Measurements from ENCODE around the gene ABCC3.
A peak's percentile ranks its signal among the peaks of the same experiment; 100 is the strongest.

ABCC3 gene

DNA sequence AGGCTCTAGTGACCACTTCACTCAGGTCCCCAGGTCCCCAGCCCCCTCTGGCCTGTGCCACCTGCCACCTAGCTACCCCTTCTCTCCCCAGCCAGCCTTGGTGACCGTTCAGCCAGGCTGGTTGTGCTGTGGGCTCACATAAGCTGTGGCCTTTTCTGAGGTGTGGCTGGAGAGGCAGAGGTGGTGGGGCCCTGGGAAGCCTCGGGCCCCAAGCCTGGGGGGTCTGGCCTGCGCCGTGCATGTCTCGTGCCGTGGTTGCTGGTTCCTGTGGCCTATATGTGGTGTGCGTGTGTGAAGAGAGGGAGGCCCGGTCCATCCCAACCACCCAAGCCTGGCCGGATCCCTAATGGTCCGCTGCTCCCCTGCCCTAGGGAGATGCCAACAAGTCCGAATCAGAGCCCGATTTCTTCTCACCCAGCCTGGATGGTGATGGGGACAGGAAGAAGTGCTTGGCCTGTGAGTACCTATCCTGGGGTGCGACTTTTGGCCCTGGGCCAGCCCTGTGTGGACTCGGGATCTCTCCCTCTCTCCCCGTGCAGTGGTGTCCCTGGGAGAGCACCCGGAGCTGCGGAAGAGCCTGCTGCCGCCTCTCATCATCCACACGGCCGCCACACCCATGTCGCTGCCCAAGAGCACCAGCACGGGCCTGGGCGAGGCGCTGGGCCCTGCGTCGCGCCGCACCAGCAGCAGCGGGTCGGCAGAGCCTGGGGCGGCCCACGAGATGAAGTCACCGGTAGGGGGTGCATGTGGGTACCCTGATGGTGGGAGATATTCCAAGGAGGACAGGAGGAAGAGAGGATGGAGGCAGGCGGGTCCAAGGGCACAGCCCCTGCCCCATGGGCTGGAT, 38.3 kb upstream of the ABCC3 start:
- no peak for ATAC-seq (replicated peaks)
- H3K27me3 Mint-ChIP-seq = peaks cover 11 to 73% of the 10 kb centered on the region in 2 donors

GRCh38 chr17:50598487-50598886, 36.2 kb upstream of the ABCC3 start:
- peak overlapping the region in 1 of 2 donors; percentile 53 for H3K27ac Mint-ChIP-seq
- DNase-seq (no peak), ATAC-seq (replicated peaks) (no peak)
- H3K4me1 Mint-ChIP-seq (ENCODE audit: low read depth in 2 of 2) = no peaks in the 10 kb centered on the region
- H3K27me3 Mint-ChIP-seq = peaks cover 25 to 74% of the 10 kb centered on the region in 2 donors
- H3K4me3 Mint-ChIP-seq = no peak overlapping the region
- no peaks in the 10 kb centered on the region for H3K36me3 Mint-ChIP-seq (ENCODE audit: insufficient read depth)
- H3K9me3 Mint-ChIP-seq = no peaks in the 10 kb centered on the region

More for the DNA sequence above, 38.3 kb upstream of the ABCC3 start:
- no peak for DNase-seq
- no peaks in the 10 kb centered on the region for H3K36me3 Mint-ChIP-seq (ENCODE audit: insufficient read depth)
- H3K9me3 Mint-ChIP-seq = no peaks in the 10 kb centered on the region
- H3K4me1 Mint-ChIP-seq (ENCODE audit: low read depth in 2 of 2) = no peaks in the 10 kb centered on the region
- no peak overlapping the region for H3K27ac Mint-ChIP-seq
- no peak overlapping the region for H3K4me3 Mint-ChIP-seq

GRCh38 chr17:50599606-50600005, 35.1 kb upstream of the ABCC3 start:
- Mint-ChIP-seq H3K36me3 (ENCODE audit: insufficient read depth) (no peaks in the 10 kb centered on the region), H3K9me3 (no peaks in the 10 kb centered on the region), H3K4me1 (ENCODE audit: low read depth in 2 of 2) (no peaks in the 10 kb centered on the region), H3K4me3 (no peak overlapping the region), H3K27ac (no peak overlapping the region), H3K27me3 (peaks cover 25 to 78% of the 10 kb centered on the region in 2 donors)
- no peak for ATAC-seq (replicated peaks)
- DNase-seq = no peak

GRCh38 chr17:50601823-50602375, 32.8 kb upstream of the ABCC3 start:
- no peak overlapping the region for H3K27ac Mint-ChIP-seq
- peaks cover 35 to 82% of the 10 kb centered on the region in 2 donors for H3K27me3 Mint-ChIP-seq
- no peaks in the 10 kb centered on the region for H3K4me1 Mint-ChIP-seq (ENCODE audit: low read depth in 2 of 2)
- DNase-seq (no peak), ATAC-seq (replicated peaks) (no peak)
- H3K4me3 Mint-ChIP-seq = no peak overlapping the region
- no peaks in the 10 kb centered on the region for H3K9me3 Mint-ChIP-seq
- peaks cover 2% of the 10 kb centered on the region for H3K36me3 Mint-ChIP-seq (ENCODE audit: insufficient read depth)

- no peak overlapping the region for H3K27ac Mint-ChIP-seq
- H3K36me3 Mint-ChIP-seq (ENCODE audit: insufficient read depth) = peaks cover 2% of the 10 kb centered on the region
- ATAC-seq (replicated peaks) (no peak), DNase-seq (no peak)
- no peaks in the 10 kb centered on the region for H3K4me1 Mint-ChIP-seq (ENCODE audit: low read depth in 2 of 2)
- no peak overlapping the region for H3K4me3 Mint-ChIP-seq
- H3K27me3 Mint-ChIP-seq = peaks cover 35 to 91% of the 10 kb centered on the region in 2 donors
- no peaks in the 10 kb centered on the region for H3K9me3 Mint-ChIP-seq
These were observed 31.8 kb upstream of the ABCC3 start for GRCh38 chr17:50602836-50603235.

DNA sequence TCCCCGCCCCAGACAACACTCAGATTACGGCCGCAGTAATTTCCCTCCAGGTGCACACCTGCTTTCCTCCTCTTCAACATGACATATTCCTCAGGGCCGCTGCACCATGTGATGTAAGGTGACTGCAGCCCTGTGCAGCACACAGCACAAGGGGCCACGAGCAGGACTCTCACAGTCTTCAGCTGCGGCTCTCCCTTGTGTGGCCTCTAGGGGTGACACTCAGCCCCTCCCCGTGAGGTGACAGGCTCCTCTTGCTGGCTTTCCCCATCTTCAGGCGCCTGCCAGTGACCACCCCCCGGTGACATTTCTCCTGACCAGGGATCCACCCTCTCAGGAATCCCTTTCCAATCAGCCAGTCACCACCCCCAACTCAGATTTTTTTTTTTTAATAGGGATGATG, 31.3 kb upstream of the ABCC3 start:
- ATAC-seq (replicated peaks) = no peak
- no peak overlapping the region for H3K27ac Mint-ChIP-seq
- H3K4me3 Mint-ChIP-seq = no peak overlapping the region
- peaks cover 2% of the 10 kb centered on the region for H3K36me3 Mint-ChIP-seq (ENCODE audit: insufficient read depth)
- H3K27me3 Mint-ChIP-seq = peaks cover 35 to 96% of the 10 kb centered on the region in 2 donors
- no peak for DNase-seq
- H3K4me1 Mint-ChIP-seq (ENCODE audit: low read depth in 2 of 2) = no peaks in the 10 kb centered on the region
- no peaks in the 10 kb centered on the region for H3K9me3 Mint-ChIP-seq

GRCh38 chr17:50604513-50604912, 30.2 kb upstream of the ABCC3 start:
- peaks cover 44 to 100% of the 10 kb centered on the region in 2 donors for H3K27me3 Mint-ChIP-seq

DNA sequence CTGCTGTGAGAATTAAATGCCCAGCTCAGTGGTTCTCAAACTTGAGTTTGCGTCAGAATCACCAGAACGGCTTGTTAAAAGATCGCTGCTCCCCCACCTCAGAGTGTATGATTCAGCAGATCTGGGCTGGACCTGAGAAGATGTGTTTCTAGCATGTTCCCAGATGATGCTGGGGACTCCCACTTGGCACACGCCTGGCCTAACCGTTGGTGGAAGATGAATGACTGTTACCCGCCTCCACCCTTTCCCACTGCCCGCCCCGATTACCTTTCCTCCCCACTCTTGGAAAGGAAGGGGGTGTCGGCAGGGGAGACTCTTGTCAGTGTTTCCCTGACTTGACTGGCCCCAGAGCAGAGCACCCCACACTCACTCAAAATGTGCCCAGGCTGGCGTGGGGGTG, 29.3 kb upstream of the ABCC3 start:
- H3K27ac Mint-ChIP-seq = no peak overlapping the region
- peaks cover 51 to 100% of the 10 kb centered on the region in 2 donors for H3K27me3 Mint-ChIP-seq
- H3K4me1 Mint-ChIP-seq (ENCODE audit: low read depth in 2 of 2) = no peaks in the 10 kb centered on the region

More at GRCh38 chr17:50604513-50604912, 30.2 kb upstream of the ABCC3 start:
- Mint-ChIP-seq H3K9me3 (no peaks in the 10 kb centered on the region), H3K4me1 (ENCODE audit: low read depth in 2 of 2) (no peaks in the 10 kb centered on the region), H3K27ac (no peak overlapping the region), H3K36me3 (ENCODE audit: insufficient read depth) (peaks cover 2% of the 10 kb centered on the region), H3K4me3 (no peak overlapping the region)
- ATAC-seq (replicated peaks) (no peak), DNase-seq (no peak)

GRCh38 chr17:50607522-50608175, 27.0 kb upstream of the ABCC3 start:
- Mint-ChIP-seq H3K4me3 (no peak overlapping the region), H3K36me3 (ENCODE audit: insufficient read depth) (peaks cover 2% of the 10 kb centered on the region), H3K9me3 (no peaks in the 10 kb centered on the region), H3K4me1 (ENCODE audit: low read depth in 2 of 2) (peaks cover 0 to 2% of the 10 kb centered on the region in 2 donors), H3K27me3 (peaks cover 41 to 95% of the 10 kb centered on the region in 2 donors), H3K27ac (no peak overlapping the region)
- DNase-seq (no peak), ATAC-seq (replicated peaks) (no peak)

More for the DNA sequence above, 29.3 kb upstream of the ABCC3 start:
- peaks cover 2% of the 10 kb centered on the region for H3K36me3 Mint-ChIP-seq (ENCODE audit: insufficient read depth)
- H3K4me3 Mint-ChIP-seq = no peak overlapping the region
- ATAC-seq (replicated peaks) (no peak), DNase-seq (no peak)
- H3K9me3 Mint-ChIP-seq = no peaks in the 10 kb centered on the region

GRCh38 chr17:50608700-50609379, 25.8 kb upstream of the ABCC3 start:
- ATAC-seq (replicated peaks) = no peak
- no peaks in the 10 kb centered on the region for H3K9me3 Mint-ChIP-seq
- DNase-seq = no peak
- no peak overlapping the region for H3K4me3 Mint-ChIP-seq
- peaks cover 0 to 3% of the 10 kb centered on the region in 2 donors for H3K4me1 Mint-ChIP-seq (ENCODE audit: low read depth in 2 of 2)
- peaks cover 2% of the 10 kb centered on the region for H3K36me3 Mint-ChIP-seq (ENCODE audit: insufficient read depth)
- H3K27ac Mint-ChIP-seq = no peak overlapping the region
- H3K27me3 Mint-ChIP-seq = peaks cover 29 to 88% of the 10 kb centered on the region in 2 donors

GRCh38 chr17:50609380-50610074, 25.2 kb upstream of the ABCC3 start:
- Mint-ChIP-seq H3K4me3 (no peak overlapping the region), H3K9me3 (no peaks in the 10 kb centered on the region), H3K4me1 (ENCODE audit: low read depth in 2 of 2) (peaks cover 7 to 9% of the 10 kb centered on the region in 2 donors), H3K36me3 (ENCODE audit: insufficient read depth) (peaks cover 2% of the 10 kb centered on the region), H3K27me3 (peaks cover 27 to 88% of the 10 kb centered on the region in 2 donors), H3K27ac (no peak overlapping the region)
- DNase-seq = no peak
- ATAC-seq (replicated peaks) = no peak

DNA sequence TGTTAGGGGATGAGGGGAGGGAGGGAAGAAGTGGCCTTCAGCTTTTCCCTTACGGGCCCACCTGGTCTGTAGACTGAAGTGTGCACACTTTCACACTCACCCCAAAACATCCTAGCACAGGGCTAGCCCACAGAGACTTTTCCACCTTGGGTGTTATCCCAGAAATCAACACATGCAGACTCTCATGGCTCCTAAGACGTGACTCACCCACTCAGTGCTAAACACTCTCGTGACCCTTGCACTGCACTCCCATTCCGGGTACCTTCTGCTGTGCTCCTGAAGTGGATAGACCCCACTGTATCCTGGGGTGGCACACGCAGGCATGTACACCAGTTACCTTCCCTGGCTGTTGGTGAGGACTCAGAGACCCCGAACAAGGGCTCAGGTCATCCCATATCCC, 23.0 kb upstream of the ABCC3 start:
- no peaks in the 10 kb centered on the region for H3K36me3 Mint-ChIP-seq (ENCODE audit: insufficient read depth)
- peaks cover 7 to 9% of the 10 kb centered on the region in 2 donors for H3K4me1 Mint-ChIP-seq (ENCODE audit: low read depth in 2 of 2)
- no peak for ATAC-seq (replicated peaks)
- no peak overlapping the region for H3K27ac Mint-ChIP-seq
- no peak overlapping the region for H3K4me3 Mint-ChIP-seq
- H3K9me3 Mint-ChIP-seq = no peaks in the 10 kb centered on the region
- H3K27me3 Mint-ChIP-seq = peaks cover 16 to 69% of the 10 kb centered on the region in 2 donors
- DNase-seq = no peak

- no peak overlapping the region for H3K4me3 Mint-ChIP-seq
- no peak for ATAC-seq (replicated peaks)
- H3K4me1 Mint-ChIP-seq (ENCODE audit: low read depth in 2 of 2) = peaks cover 7 to 9% of the 10 kb centered on the region in 2 donors
These were observed 22.4 kb upstream of the ABCC3 start for GRCh38 chr17:50612281-50612680.

More at GRCh38 chr17:50612281-50612680, 22.4 kb upstream of the ABCC3 start:
- Mint-ChIP-seq H3K9me3 (no peaks in the 10 kb centered on the region), H3K36me3 (ENCODE audit: insufficient read depth) (no peaks in the 10 kb centered on the region), H3K27ac (peak overlapping the region in 1 of 2 donors; percentile 59), H3K27me3 (peaks cover 16 to 63% of the 10 kb centered on the region in 2 donors)
- DNase-seq = no peak

All from effector memory CD8-positive, alpha-beta T cell (primary cell).